Middle frontal gyrus (tissue), 1 donor: ENCODE data around the gene SMAD5.

ENCODE experiments used
- DNase-seq: peaks from one replicate; pipeline ENCODE4 v3.0.0-alpha.2; 2015; ENCODE audit warnings: low spot score; ENCODE audit errors: extremely low spot score

SMAD5 gene

GRCh38 chr5:136215812-136216211 is 83.2 kb downstream of the SMAD5 start:
- no peak for DNase-seq

GRCh38 chr5:136216230-136216629 is 83.6 kb downstream of the SMAD5 start:
- DNase-seq: no peak

- DNase-seq: no peak
These were observed 88.7 kb downstream of the SMAD5 start for GRCh38 chr5:136221340-136221739.

- DNase-seq: no peak
These were observed 90.1 kb downstream of the SMAD5 start for GRCh38 chr5:136222580-136223235.

GRCh38 chr5:136225796-136226195 is 93.2 kb downstream of the SMAD5 start:
- no peak for DNase-seq

GRCh38 chr5:136226401-136226800 is 93.8 kb downstream of the SMAD5 start:
- DNase-seq: no peak

- DNase-seq: no peak
These were observed 95.6 kb downstream of the SMAD5 start for GRCh38 chr5:136228136-136228757.

GRCh38 chr5:136230176-136230575 is 97.5 kb downstream of the SMAD5 start:
- no peak for DNase-seq

GRCh38 chr5:136232316-136232715 is 99.7 kb downstream of the SMAD5 start:
- DNase-seq: no peak
